ENCODE data around the gene MAP3K3.

GRCh38 chr17:63692195-63692816 is 70.1 kb downstream of the MAP3K3 start:
- no peak for TF ChIP-seq POLR2A (IDR thresholded peaks at IDR 0.05)
- TF ChIP-seq CTCF (IDR thresholded peaks at IDR 0.05 in 4 of 5, conservative IDR thresholded peaks at IDR 0.05 in 1 of 5): no peak

Measured in gastrocnemius medialis (tissue), 4 donors.